NCI-H82 treated with DMSO at 0.1 percent for 48 hours (cell line): ENCODE data around the gene MTA3.

Experiments
- DNase-seq: peaks from one replicate; lab custom pipeline; 2025; ENCODE audit not compliant: unreplicated experiment; lab: John Stamatoyannopoulos, UW

MTA3 gene

DNA sequence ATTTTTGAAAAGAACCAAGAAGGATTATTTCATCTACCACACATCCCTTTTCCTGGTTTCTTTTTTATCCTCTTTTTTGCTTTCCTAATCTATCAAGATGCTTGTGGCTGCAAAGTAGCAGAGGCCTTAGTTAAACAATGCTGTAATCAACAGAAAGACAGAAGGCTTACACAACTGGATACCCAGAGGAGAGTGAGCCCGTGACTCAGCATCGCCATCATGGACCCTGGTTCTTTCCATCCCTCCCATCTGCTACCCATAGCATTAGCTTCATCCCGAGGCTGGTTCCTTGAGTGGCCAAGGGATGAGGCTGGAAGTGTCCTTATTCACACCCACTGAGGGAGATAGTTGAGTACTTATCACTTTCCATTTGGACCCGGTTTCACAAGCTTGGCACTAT lies 231.4 kb downstream of the MTA3 start:
- peak; percentile 90 for DNase-seq

DNA sequence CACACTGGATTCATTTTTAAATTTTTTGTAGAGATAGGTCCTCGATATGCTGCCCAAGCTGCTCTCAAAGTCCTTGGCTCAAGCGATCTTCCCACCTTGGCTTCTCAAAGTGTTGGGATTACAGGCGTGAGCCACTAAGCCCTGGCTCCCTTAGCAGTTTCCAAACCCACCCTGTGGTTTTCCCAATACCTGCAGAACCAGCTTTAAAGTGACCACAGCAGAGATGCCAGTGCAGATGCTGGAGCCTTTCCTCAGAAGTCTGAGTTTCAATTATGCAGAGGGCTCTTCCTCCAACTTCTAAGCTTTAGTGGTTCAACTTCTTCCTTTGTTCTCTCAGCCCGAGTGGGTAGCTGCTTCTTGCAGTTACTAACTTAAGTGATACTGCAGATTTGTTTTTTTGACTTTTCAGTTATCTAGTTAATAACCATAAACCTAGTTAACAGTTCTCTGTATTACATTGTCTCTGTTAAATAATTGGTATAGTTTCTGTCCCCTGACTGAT lies 232.1 kb downstream of the MTA3 start:
- no peak for DNase-seq

DNA sequence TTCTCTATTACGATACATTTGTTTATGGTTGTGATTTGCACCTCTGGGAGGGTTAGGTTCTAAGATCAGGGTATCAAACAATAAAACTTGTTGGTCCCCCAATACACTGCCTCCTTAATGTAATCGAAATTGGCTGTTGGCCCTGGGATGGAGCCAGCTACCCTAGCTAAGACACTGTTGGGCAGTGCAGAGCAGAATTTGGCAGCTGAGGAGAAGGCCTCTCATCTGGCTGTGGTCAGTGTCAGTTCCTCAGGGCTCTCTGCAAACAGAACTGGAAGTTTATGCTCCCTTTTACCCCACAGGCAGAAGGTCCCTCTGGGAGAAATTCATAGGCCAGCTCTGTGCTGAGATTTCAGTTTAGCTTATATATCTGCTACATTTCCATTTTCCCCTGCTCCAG lies 232.5 kb downstream of the MTA3 start:
- DNase-seq, result no peak

DNA sequence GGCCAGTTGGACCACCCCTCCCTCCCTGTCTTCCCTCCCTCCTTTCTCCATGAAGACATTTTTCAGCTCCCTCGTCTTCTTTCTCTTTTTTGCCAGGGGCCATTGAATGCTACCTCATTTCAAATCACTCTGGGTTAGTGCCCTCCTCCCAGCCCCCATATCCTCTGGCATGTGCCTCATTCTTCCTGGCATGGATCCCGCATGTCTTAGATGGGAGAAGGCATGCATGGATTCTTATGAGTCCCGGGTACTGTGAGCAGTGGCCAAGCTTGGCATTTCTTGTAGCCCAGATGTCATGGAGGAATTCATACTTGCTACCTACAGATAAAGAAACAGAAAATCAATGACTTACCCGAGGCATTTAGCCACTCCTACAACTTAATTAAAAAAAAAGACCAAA lies 232.9 kb downstream of the MTA3 start:
- no peak for DNase-seq

DNA sequence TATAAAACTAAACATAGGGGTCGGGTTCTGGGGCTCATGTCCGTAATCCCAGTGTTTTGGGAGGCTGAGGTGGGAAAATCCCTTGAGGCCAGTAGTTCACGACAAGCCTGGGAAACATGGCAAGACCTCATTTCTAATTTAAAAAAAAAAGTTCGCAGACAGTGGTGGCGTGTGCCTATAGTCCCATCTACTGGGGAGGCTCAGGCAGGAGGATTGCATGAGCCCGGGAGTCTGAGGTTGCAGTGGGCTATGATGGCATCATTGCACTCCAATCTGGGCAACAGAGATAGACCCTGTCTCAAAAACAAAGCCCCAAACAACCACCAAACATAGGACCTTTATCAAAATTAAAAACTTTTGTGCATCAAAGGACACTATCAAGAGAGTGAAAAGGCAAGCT lies 233.7 kb downstream of the MTA3 start:
- no peak for DNase-seq

DNA sequence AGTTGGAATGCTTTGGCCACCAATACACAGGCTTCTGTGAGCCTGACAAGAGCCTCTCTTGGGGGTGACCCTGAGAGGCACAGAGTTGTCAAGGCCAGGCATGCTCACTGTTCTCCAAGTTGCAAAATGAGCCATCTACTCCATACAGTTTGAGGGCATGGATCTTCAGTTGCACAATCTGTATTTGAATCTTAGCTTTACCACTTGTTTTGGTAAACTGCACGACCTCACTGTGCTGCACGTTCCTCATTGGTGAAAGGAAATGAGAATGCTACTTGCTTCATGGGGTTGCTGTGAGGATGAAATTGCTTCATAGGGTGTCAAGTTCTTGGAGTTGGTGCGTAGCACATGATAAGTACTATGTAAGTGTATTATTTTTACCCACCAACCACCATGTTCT lies 235.9 kb downstream of the MTA3 start:
- no peak for DNase-seq

DNA sequence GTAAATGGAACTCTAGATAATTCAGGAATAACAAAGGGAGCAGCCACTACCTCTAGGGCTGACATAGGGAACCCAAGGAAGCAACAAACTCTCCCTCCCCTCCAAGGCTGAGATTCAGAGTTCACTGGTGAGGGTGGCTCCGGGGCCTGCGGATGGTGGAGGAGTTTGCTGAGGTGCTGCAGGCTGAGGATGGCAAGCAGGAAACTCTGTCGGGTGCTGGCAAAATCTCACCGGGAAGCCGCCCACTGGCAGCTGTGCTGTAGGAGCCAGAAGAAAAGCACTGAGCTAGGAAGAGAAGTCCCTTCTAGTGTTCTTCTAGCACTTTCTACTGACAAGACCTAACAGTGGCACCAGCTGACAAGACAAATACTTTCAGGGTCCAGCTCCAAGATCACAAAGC lies 236.5 kb downstream of the MTA3 start:
- DNase-seq, result no peak
